A673 (cell line): Measurements from ENCODE around the gene LRPPRC.

Source experiments
- CTCF ChIP-seq: fragments of 300-800, 200-600 bp; sonication (generic); conservative IDR thresholded peaks from 2 replicates; pipeline ENCODE4 v1.5.1; 2017; ENCODE audit warnings: low read depth, mild to moderate bottlenecking, antibody characterized with exemption, low read length, moderate library complexity, mixed read lengths
- EZH2 ChIP-seq: fragments of 200-600 bp; sonication (generic); IDR thresholded peaks from 2 replicates; pipeline ENCODE4 v1.6.1; 2017; ENCODE audit warnings: borderline replicate concordance, low read depth, mild to moderate bottlenecking, mixed read lengths, antibody characterized with exemption, low read length; ENCODE audit not compliant: poor library complexity, severe bottlenecking

GRCh38 chr2:43944915-43945314 is 50.9 kb downstream of the LRPPRC start:
- no peak for TF ChIP-seq CTCF
- no peak for TF ChIP-seq EZH2
